ENCODE results near the gene FMO3.

Gene FMO3

DNA sequence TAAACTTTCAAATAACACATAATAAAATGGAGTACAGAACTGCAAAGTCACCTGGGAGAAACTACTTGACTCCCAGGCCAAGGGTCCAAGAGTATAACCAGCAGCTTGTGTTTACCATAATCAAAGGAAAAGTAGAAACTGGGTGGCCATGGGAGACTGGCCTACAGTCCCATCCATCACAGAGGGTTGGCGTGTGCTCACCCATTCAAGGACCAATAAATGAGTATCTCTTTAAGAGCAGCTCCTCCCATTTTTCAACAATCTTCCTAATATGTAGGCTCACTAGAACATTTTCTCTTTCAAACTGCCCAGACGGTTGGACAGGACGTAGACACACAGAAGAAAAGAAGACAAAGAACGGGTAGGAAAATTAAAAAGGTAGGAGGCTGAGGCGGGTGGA, at the start of gene FMO3:
Gene FMO3, plus strand, starts transcription at position 302 of the 400 bp plus-strand sequence. CDS start 1,754 bp downstream, outside the sequence.
- no peak for DNase-seq

DNA sequence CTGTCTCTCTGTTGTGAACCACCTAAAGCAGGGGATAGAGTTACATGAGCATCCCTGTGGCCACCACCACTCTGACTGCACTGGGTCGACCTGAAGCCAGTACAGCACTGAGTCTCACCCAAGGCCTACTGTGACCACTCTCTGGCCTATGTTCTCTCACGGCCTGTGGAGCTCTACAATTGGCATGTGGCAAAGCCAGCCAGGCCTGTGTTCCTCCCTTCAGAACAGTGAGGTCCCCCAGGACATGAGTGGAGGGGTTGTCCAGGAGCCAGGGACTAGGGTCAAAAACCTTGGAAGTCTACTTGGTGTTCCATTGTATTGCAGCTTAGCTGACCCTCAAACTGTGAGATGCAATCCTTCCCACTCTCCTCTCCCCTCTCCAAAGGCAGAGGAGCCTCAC, 42.7 kb upstream of the FMO3 start:
- no peak for DNase-seq

- no peak for DNase-seq
Observed at GRCh38 chr1:171052977-171053376, 37.7 kb upstream of the FMO3 start.

DNA sequence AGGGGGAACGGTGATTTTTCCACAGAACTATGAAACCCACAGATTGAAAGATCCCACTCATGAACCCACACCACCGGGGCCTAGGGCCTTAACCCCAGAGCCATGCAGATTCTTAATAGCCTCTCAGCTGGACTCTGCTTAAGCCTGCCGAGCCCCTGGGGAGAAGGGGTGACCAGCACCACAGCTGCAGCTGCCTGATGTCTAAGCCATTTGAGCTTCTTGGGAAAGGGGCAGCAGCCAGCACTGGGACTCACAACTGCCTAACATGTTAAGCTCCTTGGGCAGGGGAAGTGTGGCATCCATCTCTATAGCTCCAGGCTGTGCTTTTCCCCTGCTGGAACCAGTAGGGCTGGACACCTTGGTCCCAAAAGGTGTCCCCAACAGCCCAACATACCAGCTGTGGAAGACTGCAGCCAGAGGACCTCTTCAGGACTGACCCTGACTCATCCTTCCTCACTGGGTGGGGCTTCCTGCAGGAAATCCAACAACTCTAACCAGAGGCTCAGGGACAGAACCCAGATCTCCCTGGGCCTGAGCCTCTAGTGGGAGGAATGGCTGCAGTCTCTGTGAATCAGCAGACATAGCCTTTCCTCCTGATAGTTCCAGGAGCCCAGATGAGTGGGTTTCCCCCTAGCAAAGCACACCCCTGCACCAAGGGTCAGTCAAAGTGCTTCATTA, 34.6 kb upstream of the FMO3 start:
- no peak for DNase-seq

DNA sequence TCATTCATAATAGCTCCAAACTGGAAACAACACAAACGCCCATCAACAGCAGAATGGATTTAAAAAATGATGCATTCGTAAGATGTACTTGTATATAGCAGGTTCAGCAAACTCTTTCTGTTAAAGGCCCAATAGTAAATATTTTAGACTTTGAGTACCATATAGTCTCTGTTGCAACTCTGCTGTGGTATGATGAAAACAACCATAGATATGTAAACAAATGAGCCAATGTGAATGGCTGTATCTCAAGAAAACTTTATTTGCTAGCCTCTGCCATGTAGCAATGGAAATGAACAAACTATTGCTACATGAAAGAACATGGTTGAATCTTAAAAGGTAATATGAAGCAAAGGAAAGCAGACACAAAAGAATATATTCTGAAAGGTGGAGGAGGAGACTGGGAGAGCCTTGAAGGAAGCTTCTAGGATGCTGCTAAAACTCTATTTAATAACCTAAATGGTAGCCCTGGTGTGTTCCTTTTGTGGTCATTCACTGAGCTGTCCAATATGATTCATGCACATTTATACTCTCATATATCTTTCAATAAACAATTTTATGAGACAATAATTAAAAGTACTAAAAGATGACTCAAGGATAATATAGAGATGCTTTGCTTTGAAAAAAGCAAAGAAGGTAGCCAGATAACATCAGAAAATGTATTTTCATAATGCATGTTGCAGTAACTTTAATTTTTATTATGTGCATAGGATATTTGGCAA, 29.1 kb upstream of the FMO3 start:
- DNase-seq = no peak

GRCh38 chr1:171062902-171063301, 27.8 kb upstream of the FMO3 start:
- DNase-seq = no peak

DNA sequence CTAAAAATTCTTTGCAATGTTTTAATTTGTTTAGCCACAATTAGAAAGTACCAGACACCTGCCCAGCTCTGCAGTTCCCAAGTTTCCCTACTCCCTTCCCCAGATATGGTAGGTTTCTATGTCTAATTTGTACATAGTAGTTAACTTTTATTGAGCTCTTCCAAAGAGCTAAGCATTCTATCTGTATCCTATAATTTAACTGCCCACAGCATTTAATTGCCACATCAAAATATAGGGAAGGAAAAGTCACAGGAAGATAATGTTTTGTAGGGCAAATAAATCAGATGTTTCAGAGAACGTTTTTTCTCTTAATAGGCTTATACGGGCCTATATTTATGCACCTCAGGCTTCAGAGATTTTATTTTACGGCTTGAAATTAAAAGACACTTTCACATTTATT, 15.7 kb upstream of the FMO3 start:
- no peak for DNase-seq

GRCh38 chr1:171081314-171081753, 9.4 kb upstream of the FMO3 start:
- DNase-seq = peak; percentile 18 to 28

GRCh38 chr1:171081763-171082201, 8.9 kb upstream of the FMO3 start:
- no peak for DNase-seq

DNA sequence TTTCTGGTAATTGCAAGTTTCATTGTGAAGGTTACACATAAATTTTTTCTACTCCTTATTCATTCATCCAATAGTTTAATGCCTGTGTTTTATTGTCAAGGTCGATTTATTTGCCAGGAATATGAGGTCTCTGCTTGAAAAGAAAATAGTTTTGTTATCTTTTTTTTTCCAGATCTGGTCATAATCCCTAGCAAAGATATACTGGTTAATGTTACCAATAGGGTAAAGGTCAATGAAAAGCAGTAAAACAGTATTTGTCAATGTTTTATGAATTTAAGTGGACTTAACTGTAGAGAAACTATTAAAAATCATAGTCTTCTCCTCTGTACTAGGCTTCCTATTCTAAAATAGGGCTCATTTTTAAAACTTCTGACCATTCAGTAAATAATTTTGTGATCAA, 8.1 kb upstream of the FMO3 start:
- DNase-seq = no peak

DNA sequence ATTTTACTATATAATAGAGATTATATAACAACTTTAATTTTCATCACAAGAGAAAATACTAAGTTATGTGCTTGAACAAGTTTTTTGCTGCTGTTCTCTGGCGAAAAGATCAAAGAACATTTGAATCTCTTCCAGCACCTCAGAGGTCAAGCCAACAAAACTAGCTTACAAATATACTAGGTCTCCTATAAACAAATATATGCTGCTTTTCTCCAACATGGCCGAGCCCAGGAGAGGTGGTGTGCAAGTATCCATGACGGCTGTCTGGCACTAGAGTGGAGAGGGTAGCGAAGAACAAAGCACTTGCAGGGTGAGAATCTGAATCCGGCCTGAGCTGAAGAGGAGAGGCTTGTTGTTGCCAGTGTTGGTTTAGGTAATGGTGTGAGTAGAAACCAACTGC, 7.5 kb upstream of the FMO3 start:
- no peak for DNase-seq

DNA sequence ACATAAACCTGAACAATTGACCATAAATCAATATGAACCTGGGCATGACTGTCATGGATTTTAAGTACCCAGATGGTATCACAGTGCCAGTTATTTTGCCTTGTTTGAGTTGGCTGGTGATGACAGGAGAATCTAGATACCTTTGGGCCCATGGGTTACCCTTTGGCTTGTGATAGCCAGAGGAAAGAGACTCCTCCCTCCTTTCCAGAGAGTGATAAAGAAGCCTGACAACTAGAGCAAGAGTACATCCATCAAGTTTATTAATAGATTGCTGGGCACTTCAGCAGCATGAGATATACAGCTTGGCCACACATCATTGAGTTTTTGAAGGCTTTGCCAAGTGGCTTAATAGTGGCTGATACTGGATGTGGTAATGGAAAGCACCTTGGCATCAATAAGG, 6.6 kb upstream of the FMO3 start:
- DNase-seq = no peak

- no peak for DNase-seq
Observed at GRCh38 chr1:171084870-171085269, 5.8 kb upstream of the FMO3 start.

- no peak for DNase-seq
Observed at GRCh38 chr1:171087896-171088295, 2.8 kb upstream of the FMO3 start.

DNA sequence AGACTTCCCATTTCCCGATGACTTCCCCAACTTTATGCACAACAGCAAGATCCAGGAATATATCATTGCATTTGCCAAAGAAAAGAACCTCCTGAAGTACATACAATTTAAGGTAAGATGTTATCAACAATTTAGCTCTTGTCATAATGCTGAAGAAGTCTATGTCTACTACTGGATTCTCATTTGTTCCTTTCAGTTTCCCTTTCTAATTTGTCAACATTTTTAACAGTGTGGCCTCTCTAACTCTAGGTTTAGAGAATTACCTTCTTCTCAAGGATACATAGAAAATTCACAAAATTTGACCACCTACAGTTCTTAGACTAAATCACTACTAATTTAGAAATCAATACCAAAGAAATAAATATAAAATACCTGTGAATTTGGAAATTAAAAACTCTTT, 13.2 kb downstream of the FMO3 start:
- DNase-seq = no peak

DNA sequence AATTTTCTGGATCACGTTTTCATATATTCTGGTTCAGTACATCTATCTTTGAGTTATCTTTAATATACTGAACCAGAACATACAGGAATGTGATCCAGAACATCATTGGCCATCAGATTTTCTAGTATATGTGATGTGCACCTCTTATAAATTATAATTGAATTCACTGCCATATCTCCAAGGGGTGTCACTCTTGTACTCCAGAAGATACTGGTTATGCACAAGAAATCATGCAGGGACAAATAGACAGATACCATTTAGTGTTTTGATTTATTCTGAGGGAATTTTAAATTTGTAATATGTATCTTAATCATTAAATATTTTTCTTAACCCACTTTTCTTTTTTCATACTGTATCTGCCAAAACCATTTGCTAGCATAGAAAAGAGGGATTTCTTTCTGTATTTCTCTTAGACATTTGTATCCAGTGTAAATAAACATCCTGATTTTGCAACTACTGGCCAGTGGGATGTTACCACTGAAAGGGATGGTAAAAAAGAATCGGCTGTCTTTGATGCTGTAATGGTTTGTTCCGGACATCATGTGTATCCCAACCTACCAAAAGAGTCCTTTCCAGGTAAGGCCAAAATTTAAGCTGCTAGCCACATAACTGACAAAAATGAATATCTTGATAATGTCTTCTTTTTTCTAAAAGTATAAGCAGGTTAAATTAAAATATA, 16.7 kb downstream of the FMO3 start:
- DNase-seq = no peak

DNA sequence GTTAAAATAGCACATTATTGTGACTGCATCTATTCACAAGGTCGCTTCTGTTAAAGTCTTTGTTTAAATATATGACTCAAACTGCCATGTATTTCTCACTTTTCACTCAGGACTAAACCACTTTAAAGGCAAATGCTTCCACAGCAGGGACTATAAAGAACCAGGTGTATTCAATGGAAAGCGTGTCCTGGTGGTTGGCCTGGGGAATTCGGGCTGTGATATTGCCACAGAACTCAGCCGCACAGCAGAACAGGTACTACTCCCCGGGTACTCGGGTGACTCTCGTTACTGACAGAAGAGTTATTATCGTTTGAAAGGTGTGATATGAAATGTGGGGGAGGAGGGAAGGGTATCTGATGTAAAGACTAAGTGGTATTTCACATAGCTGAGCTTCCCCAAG, 17.3 kb downstream of the FMO3 start:
- DNase-seq = no peak

- no peak for DNase-seq
Observed at GRCh38 chr1:171109966-171110365, 19.3 kb downstream of the FMO3 start.

- DNase-seq = no peak
Observed at GRCh38 chr1:171110621-171111326, 20.1 kb downstream of the FMO3 start.

GRCh38 chr1:171112119-171112518, 21.4 kb downstream of the FMO3 start:
- no peak for DNase-seq

DNA sequence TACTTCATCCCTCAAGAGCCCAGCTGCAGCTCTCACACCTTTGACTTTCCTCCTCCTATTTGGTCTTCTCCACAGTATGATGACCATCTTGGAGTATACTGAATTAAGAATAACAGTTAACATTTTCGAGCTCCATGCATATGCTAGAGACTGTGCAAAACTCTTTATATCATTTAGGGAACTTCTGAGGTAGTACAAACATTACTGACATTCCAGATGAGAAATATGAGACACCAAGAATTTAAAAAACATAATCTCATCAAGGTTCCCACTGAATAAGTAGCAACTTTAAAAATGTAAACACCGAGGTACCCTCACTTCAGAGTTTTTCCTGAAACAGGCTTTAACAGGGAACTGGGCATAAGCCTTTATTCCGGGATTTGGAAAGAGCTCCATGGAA, 22.7 kb downstream of the FMO3 start:
- DNase-seq = no peak

DNA sequence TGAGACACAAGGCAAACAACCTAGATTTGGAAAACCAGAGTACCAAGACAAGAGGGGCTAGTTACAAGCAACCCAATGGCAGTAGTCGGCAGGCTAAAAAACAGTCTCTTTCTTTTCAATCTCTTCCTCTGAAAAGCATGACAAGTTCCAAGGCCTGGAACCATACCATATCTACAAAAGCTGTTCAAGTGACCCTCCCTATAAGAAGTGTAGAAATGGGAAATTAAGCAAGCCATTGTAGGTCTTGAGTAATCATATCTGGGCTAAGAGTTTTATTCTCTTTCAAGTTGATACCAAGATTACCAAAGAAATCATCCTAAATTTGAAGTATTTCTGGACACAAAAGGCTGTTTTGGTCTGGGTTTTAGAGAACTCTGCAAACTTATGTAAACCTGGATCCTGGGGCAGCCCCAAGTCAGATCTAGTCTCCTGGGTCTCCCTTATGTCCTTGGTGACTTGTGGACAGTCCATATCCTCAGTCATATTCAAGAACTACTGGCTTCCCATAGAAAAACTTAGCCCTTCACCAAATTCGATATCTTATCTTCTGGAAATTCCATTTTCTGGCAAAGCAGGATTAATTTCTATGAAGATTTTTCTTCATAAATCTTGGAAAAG, 24.7 kb downstream of the FMO3 start:
- DNase-seq = peak; percentile 1 to 46

DNA sequence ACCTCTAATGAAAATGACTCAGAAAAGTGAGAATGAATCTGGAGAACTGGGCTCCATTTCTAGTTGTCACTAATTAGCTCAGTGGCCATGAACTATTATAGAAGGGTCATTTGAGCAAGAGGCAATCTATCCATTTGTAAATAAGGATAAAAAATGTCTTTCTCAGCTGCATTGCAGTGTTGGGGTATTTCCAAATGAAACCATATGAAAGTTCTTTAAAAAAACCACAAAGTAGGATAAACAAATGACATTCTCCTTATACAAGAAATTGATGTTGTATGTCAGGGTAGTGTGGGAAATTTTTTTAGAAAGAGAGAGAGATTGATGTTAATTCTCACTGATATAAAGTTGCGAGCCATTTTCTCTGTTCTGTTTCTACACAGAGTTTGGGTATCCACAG, 26.0 kb downstream of the FMO3 start:
- DNase-seq = no peak

Measured in AML-193 (cell line).